Activated T-cell treated with anti-CD3 and anti-CD28 coated beads, Interleukin-2, amount 50 U/mL, for 24 hours (primary cell): ENCODE results near the gene ENTPD1.
A peak's percentile ranks its signal among the peaks of the same experiment; 100 is the strongest.

Source experiments
- DNase-seq: peaks from one replicate; pipeline ENCODE4 v3.0.0-alpha.2; 2020
- H3K27ac Mint-ChIP-seq: 2 replicates; pipeline ENCODE4 v1.8.0; 2020; ENCODE audit warnings: mild to moderate bottlenecking, mixed read lengths
- H3K27me3 Mint-ChIP-seq: 2 replicates; pipeline ENCODE4 v1.8.0; 2020; ENCODE audit warnings: mixed read lengths
- H3K36me3 Mint-ChIP-seq: 2 replicates; pipeline ENCODE4 v1.8.0; 2020; ENCODE audit warnings: low read depth, mixed read lengths
- H3K4me1 Mint-ChIP-seq: 2 replicates; pipeline ENCODE4 v1.8.0; 2020; ENCODE audit warnings: low read depth, mixed read lengths
- H3K4me3 Mint-ChIP-seq: 2 replicates; pipeline ENCODE4 v1.8.0; 2020; ENCODE audit warnings: mild to moderate bottlenecking, moderate library complexity, mixed read lengths
- H3K9me3 Mint-ChIP-seq: 2 replicates; pipeline ENCODE4 v1.8.0; 2020; ENCODE audit warnings: mixed read lengths

The ENTPD1 gene

DNA sequence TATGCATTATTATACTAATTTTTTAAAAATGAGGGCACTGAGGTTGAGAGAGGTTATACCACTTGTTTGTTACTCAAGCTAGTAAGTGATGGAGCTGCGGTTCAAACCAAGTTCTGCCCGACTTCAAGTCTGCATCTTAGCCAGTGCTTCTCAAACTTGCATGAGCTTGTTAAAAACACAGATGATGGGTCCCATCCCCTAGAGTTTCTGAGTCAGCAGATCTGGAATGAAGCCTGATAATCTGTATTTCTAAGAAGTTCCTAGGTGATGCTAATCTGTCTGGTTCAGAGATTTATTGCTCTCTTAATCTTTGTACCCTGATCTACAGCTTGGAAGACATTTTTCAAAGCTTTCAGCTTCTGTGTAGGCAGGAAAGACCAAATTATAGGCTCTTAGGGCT, 84.2 kb downstream of the ENTPD1 start:
- Mint-ChIP-seq H3K27ac (no peak overlapping the region), H3K9me3 (no peaks in the 10 kb centered on the region), H3K4me1 (peaks cover 20% of the 10 kb centered on the region), H3K27me3 (no peaks in the 10 kb centered on the region), H3K36me3 (no peaks in the 10 kb centered on the region), H3K4me3 (no peak overlapping the region)
- no peak for DNase-seq

DNA sequence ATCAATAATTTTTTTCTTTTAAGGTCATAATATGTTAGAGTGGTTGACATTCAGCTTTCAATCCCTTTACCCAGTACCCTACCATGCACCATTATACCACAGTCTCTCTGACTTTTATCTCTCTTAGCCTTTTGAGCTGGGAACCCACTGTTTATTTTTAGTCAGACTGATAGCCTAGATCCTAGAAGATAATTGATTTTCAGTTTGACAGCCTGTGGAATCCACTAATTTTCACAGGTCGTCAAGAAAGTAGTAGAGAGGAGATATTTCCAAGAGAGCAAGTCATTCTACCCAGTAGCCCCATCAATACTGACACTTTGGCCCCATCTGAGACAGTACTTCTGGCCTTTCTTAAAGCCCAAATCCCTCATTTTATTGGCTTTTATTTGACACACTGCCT, 84.7 kb downstream of the ENTPD1 start:
- Mint-ChIP-seq H3K27ac (no peak overlapping the region), H3K4me3 (no peak overlapping the region), H3K36me3 (no peaks in the 10 kb centered on the region), H3K9me3 (no peaks in the 10 kb centered on the region), H3K4me1 (peaks cover 15% of the 10 kb centered on the region), H3K27me3 (no peaks in the 10 kb centered on the region)
- DNase-seq = no peak

- H3K36me3 Mint-ChIP-seq = no peaks in the 10 kb centered on the region
- peaks cover 10% of the 10 kb centered on the region for H3K4me1 Mint-ChIP-seq
- no peak overlapping the region for H3K4me3 Mint-ChIP-seq
- DNase-seq = no peak
- no peak overlapping the region for H3K27ac Mint-ChIP-seq
- no peaks in the 10 kb centered on the region for H3K27me3 Mint-ChIP-seq
- no peaks in the 10 kb centered on the region for H3K9me3 Mint-ChIP-seq
Measured at GRCh38 chr10:95841661-95842498, 85.9 kb downstream of the ENTPD1 start.

GRCh38 chr10:95845411-95845810, 89.4 kb downstream of the ENTPD1 start:
- Mint-ChIP-seq H3K27me3 (peaks cover 4% of the 10 kb centered on the region), H3K4me1 (peaks cover 6% of the 10 kb centered on the region), H3K9me3 (no peaks in the 10 kb centered on the region), H3K4me3 (no peak overlapping the region), H3K36me3 (no peaks in the 10 kb centered on the region), H3K27ac (no peak overlapping the region)
- DNase-seq = no peak

DNA sequence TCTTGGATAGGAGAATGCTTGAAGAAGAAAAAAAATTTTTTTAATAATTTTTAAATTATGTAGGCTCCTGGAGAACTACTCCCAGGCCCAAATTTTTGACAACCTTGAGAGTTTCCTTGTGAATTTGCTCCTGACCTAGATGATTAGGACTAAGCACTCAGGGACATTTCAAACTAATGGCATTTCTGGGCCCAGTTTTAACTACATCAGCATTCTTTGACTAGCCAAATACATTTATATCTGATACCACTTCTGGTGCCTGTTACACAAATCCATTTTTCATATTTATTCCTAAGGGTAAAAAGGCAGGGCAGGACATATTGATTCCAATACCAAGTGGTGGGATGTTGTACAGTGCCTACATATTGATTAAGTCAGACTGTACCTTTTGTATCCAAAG, 91.0 kb downstream of the ENTPD1 start:
- no peak overlapping the region for H3K27ac Mint-ChIP-seq
- H3K27me3 Mint-ChIP-seq = peaks cover 4% of the 10 kb centered on the region
- H3K9me3 Mint-ChIP-seq = no peaks in the 10 kb centered on the region
- no peaks in the 10 kb centered on the region for H3K36me3 Mint-ChIP-seq
- no peak overlapping the region for H3K4me3 Mint-ChIP-seq
- DNase-seq = no peak
- H3K4me1 Mint-ChIP-seq = no peaks in the 10 kb centered on the region

DNA sequence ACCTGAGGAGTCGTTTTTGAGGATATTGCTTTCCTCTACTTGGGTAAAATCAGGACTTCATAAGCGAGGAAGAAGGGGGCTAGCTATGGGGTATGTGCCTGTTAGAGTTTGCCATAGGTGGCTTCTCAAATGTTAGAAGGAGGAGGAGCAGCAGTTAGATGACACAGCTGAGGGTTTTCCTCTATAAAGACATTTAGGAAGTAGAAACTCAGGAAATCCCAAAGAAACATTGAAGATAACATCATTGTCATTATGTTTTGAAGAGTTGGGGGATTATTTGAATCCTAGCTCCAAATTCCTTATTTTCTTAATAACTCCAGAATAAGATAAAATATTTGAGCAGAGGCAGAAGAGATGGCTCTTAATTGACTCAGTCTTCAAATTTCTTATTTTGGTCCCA, 92.9 kb downstream of the ENTPD1 start:
- H3K27me3 Mint-ChIP-seq = peaks cover 4% of the 10 kb centered on the region
- no peaks in the 10 kb centered on the region for H3K9me3 Mint-ChIP-seq
- no peaks in the 10 kb centered on the region for H3K4me1 Mint-ChIP-seq
- no peak overlapping the region for H3K27ac Mint-ChIP-seq
- no peak for DNase-seq
- no peaks in the 10 kb centered on the region for H3K36me3 Mint-ChIP-seq
- H3K4me3 Mint-ChIP-seq = no peak overlapping the region

DNA sequence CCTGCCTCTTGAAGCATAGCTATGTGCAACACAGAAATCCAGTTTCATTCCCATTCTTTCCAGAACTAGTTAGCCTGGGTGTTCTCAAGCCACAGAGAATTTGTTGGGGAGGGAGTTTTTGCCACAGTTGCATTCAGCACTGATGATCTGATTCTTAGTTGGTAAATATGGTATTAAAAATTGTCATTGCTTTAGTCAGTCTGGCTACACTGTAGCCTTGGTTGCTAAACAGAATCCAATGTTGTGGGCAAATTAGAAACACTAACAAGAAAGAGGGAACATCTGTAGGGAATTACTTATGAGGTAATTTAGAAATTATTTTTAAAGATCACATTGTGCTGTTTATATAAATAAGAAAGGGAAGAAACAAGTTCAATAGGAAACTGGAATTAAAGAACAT, 94.8 kb downstream of the ENTPD1 start:
- Mint-ChIP-seq H3K27me3 (peaks cover 17% of the 10 kb centered on the region), H3K27ac (no peak overlapping the region), H3K4me1 (no peaks in the 10 kb centered on the region), H3K9me3 (peaks cover 2% of the 10 kb centered on the region), H3K4me3 (no peak overlapping the region), H3K36me3 (no peaks in the 10 kb centered on the region)
- no peak for DNase-seq

DNA sequence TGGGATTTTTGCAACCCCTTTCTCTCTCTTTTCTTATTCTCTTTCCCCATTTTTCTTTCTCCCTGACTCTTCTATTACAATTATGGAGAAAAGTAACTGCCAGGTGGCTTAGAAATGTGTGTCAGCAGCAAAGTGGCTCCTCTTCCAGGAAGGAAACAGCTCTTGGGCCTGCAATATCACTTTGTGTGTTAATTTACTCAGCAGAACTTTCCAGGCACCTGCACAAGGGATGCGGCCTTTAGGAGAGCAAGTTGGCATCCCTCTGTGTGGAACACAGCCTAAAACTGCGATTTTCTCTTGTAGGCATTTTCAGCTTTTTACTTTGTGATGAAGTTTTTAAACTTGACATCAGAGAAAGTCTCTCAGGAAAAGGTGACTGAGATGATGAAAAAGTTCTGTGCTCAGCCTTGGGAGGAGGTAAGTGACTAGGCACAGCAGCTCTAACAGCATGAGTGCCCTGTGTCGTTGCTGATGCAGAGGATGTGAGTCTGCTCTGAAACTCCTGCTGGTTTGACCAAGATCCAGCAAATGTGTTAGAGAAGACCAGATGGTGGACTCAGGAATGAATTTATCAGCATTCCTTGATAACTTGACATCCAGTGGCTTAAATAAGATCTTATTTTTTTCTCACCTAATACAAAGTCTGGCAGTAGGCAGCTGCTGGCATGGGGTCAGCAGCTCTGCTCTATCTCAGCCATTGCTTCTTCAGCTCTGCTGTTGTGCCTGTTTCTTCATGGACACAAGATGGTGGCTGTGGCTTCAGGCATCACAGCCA, 104.4 kb downstream of the ENTPD1 start:
- Mint-ChIP-seq H3K4me3 (no peak overlapping the region), H3K27me3 (peaks cover 17% of the 10 kb centered on the region), H3K9me3 (no peaks in the 10 kb centered on the region), H3K27ac (no peak overlapping the region), H3K4me1 (peaks cover 9% of the 10 kb centered on the region), H3K36me3 (no peaks in the 10 kb centered on the region)
- no peak for DNase-seq

- H3K9me3 Mint-ChIP-seq = no peaks in the 10 kb centered on the region
- no peak overlapping the region for H3K4me3 Mint-ChIP-seq
- no peak overlapping the region for H3K27ac Mint-ChIP-seq
- H3K36me3 Mint-ChIP-seq = no peaks in the 10 kb centered on the region
- H3K4me1 Mint-ChIP-seq = peaks cover 16% of the 10 kb centered on the region
- peaks cover 7% of the 10 kb centered on the region for H3K27me3 Mint-ChIP-seq
- no peak for DNase-seq
Measured at GRCh38 chr10:95861386-95861785, 105.4 kb downstream of the ENTPD1 start.

- DNase-seq = no peak
- Mint-ChIP-seq H3K27me3 (no peaks in the 10 kb centered on the region), H3K4me1 (peaks cover 19% of the 10 kb centered on the region), H3K4me3 (no peak overlapping the region), H3K9me3 (no peaks in the 10 kb centered on the region), H3K27ac (peak overlapping the region; percentile 35), H3K36me3 (no peaks in the 10 kb centered on the region)
Measured at GRCh38 chr10:95864906-95865813, 109.2 kb downstream of the ENTPD1 start.

GRCh38 chr10:95865814-95866466, 110.0 kb downstream of the ENTPD1 start:
- H3K4me3 Mint-ChIP-seq = no peak overlapping the region
- peaks cover 19% of the 10 kb centered on the region for H3K4me1 Mint-ChIP-seq
- no peaks in the 10 kb centered on the region for H3K9me3 Mint-ChIP-seq
- H3K27ac Mint-ChIP-seq = no peak overlapping the region
- H3K36me3 Mint-ChIP-seq = peaks cover 6% of the 10 kb centered on the region
- no peaks in the 10 kb centered on the region for H3K27me3 Mint-ChIP-seq
- no peak for DNase-seq

- Mint-ChIP-seq H3K4me1 (peaks cover 19% of the 10 kb centered on the region), H3K27ac (no peak overlapping the region), H3K27me3 (no peaks in the 10 kb centered on the region)
Measured at GRCh38 chr10:95866467-95866842, 110.5 kb downstream of the ENTPD1 start.

GRCh38 chr10:95867866-95868265, 111.9 kb downstream of the ENTPD1 start:
- H3K4me3 Mint-ChIP-seq = no peak overlapping the region
- no peaks in the 10 kb centered on the region for H3K27me3 Mint-ChIP-seq
- no peak for DNase-seq
- H3K4me1 Mint-ChIP-seq = peaks cover 19% of the 10 kb centered on the region
- no peak overlapping the region for H3K27ac Mint-ChIP-seq
- no peaks in the 10 kb centered on the region for H3K9me3 Mint-ChIP-seq
- H3K36me3 Mint-ChIP-seq = peaks cover 19% of the 10 kb centered on the region

More at GRCh38 chr10:95866467-95866842, 110.5 kb downstream of the ENTPD1 start:
- no peak overlapping the region for H3K4me3 Mint-ChIP-seq
- no peak for DNase-seq
- H3K9me3 Mint-ChIP-seq = no peaks in the 10 kb centered on the region
- H3K36me3 Mint-ChIP-seq = peaks cover 6% of the 10 kb centered on the region

- Mint-ChIP-seq H3K9me3 (no peaks in the 10 kb centered on the region), H3K4me3 (no peak overlapping the region), H3K27me3 (no peaks in the 10 kb centered on the region), H3K27ac (no peak overlapping the region), H3K4me1 (peaks cover 3% of the 10 kb centered on the region), H3K36me3 (peaks cover 60% of the 10 kb centered on the region)
- DNase-seq = no peak
Measured at GRCh38 chr10:95872158-95872711, 116.3 kb downstream of the ENTPD1 start.
